WERI-Rb-1 (cell line): ENCODE results near the gene ASPHD1.

ENCODE experiments used
- DNase-seq: peaks from one replicate; pipeline ENCODE4 v3.0.0-alpha.2; 2020
- H3K27ac ChIP-seq: fragments of 250-450 bp; sonication (Bioruptor Pico); 2 replicates; pipeline ENCODE4 v1.5.1; 2020; ENCODE audit warnings: mild to moderate bottlenecking, moderate library complexity
- H3K27me3 ChIP-seq: fragments of 250-450 bp; sonication (Bioruptor Pico); 2 replicates; pipeline ENCODE4 v1.5.1; 2021; ENCODE audit warnings: mild to moderate bottlenecking, low read depth, moderate library complexity; ENCODE audit not compliant: insufficient read depth, severe bottlenecking
- H3K36me3 ChIP-seq: fragments of 250-450 bp; sonication (Bioruptor Pico); 2 replicates; pipeline ENCODE4 v1.5.1; 2020; ENCODE audit warnings: mild to moderate bottlenecking, moderate library complexity
- H3K4me3 ChIP-seq: 2 replicates; pipeline ENCODE4 v1.5.1; 2011; ENCODE audit warnings: low read depth, mild to moderate bottlenecking, control low read depth, low read length
- H3K9me3 ChIP-seq: fragments of 250-450 bp; sonication (Bioruptor Pico); 2 replicates; pipeline ENCODE4 v1.5.1; 2021; ENCODE audit warnings: mild to moderate bottlenecking, moderate library complexity; ENCODE audit not compliant: severe bottlenecking
- CTCF ChIP-seq: IDR thresholded peaks from 2 replicates; pipeline ENCODE4 v1.5.1; 2011; ENCODE audit warnings: low read depth, mild to moderate bottlenecking, control low read depth, inconsistent platforms, low read length

Gene ASPHD1

GRCh38 chr16:29910819-29911675 is 10.8 kb downstream of the ASPHD1 start:
- H3K9me3 ChIP-seq = no peaks in the 10 kb centered on the region

GRCh38 chr16:29911676-29912010 is 11.4 kb downstream of the ASPHD1 start:
- no peaks in the 10 kb centered on the region for H3K27me3 ChIP-seq
- no peak overlapping the region for H3K27ac ChIP-seq
- no peak for TF ChIP-seq CTCF
- no peak for DNase-seq
- no peak overlapping the region for H3K4me3 ChIP-seq
- H3K36me3 ChIP-seq = peaks cover 3% of the 10 kb centered on the region; the same call in 1 of the 2 replicates
- H3K9me3 ChIP-seq = no peaks in the 10 kb centered on the region

More at GRCh38 chr16:29910819-29911675, 10.8 kb downstream of the ASPHD1 start:
- no peak for DNase-seq
- H3K27me3 ChIP-seq = no peaks in the 10 kb centered on the region
- H3K4me3 ChIP-seq = no peak overlapping the region
- no peak for TF ChIP-seq CTCF
- no peak overlapping the region for H3K27ac ChIP-seq
- peaks cover 3% of the 10 kb centered on the region; the same call in 1 of the 2 replicates for H3K36me3 ChIP-seq

GRCh38 chr16:29912087-29912486 is 11.8 kb downstream of the ASPHD1 start:
- no peak for DNase-seq
- no peaks in the 10 kb centered on the region for H3K9me3 ChIP-seq
- no peak for TF ChIP-seq CTCF
- no peaks in the 10 kb centered on the region for H3K27me3 ChIP-seq
- peaks cover 3% of the 10 kb centered on the region; the same call in 1 of the 2 replicates for H3K36me3 ChIP-seq
- no peak overlapping the region for H3K27ac ChIP-seq
- no peak overlapping the region for H3K4me3 ChIP-seq

- no peaks in the 10 kb centered on the region for H3K27me3 ChIP-seq
- H3K27ac ChIP-seq = no peak overlapping the region
- H3K4me3 ChIP-seq = no peak overlapping the region
- H3K36me3 ChIP-seq = no peaks in the 10 kb centered on the region
- no peak for TF ChIP-seq CTCF
- DNase-seq = no peak
- no peaks in the 10 kb centered on the region for H3K9me3 ChIP-seq
Observed at GRCh38 chr16:29913514-29913913, 13.2 kb downstream of the ASPHD1 start.

GRCh38 chr16:29915590-29916247 is 15.4 kb downstream of the ASPHD1 start:
- H3K27me3 ChIP-seq = no peaks in the 10 kb centered on the region
- no peak overlapping the region for H3K4me3 ChIP-seq
- TF ChIP-seq CTCF = no peak
- peaks cover 9% of the 10 kb centered on the region for H3K36me3 ChIP-seq
- no peaks in the 10 kb centered on the region for H3K9me3 ChIP-seq
- no peak overlapping the region for H3K27ac ChIP-seq
- DNase-seq = no peak
